H1 (cell line): Measurements from ENCODE around the gene DNAJC27. TPM values are rescaled to one million over a fixed set of nuclear protein-coding genes. Genes with fewer than 3 reads are reported as not detected.

ENCODE experiments used
- CTCF ChIA-PET: fragments of 300-600 bp; sonication (Branson Sonifier 250); formaldehyde crosslinking; loops from one replicate; lab custom pipeline; 2021; ENCODE audit not compliant: partially characterized antibody; lab: Charles Lee
- POLR2A ChIA-PET: fragments of 300-600 bp; sonication (Branson Sonifier 250); formaldehyde crosslinking; loops from one replicate; lab custom pipeline; 2021; ENCODE audit warnings: inconsistent platforms; ENCODE audit not compliant: partially characterized antibody; lab: Charles Lee
- DNase-seq, 2 experiments: peaks; one replicate each; pipeline versions ENCODE4 v3.0.0 to v3.0.0-alpha.2; 2010 to 2022; ENCODE audit warnings: low spot score in 2 of 2, low read depth in 1 of 2, mixed read lengths in 1 of 2
- FAIRE-seq: peaks from 2 replicates; lab custom pipeline; 2011; peaks lifted over from hg19 to GRCh38; lab: Jason Lieb, UNC
- H2AFZ ChIP-seq: 2 replicates; pipeline ENCODE4 v1.8.1; 2012; ENCODE audit warnings: low read length, inconsistent platforms
- H2AK5ac ChIP-seq: 2 replicates; pipeline ENCODE4 v1.6.1; 2013; ENCODE audit warnings: low read depth, low read length
- H2BK120ac ChIP-seq: replicated peaks from 2 replicates; pipeline ENCODE3; 2013; ENCODE audit warnings: low read depth, low read length, inconsistent platforms
- H2BK12ac ChIP-seq: 2 replicates; pipeline ENCODE4 v1.6.1; 2013; ENCODE audit warnings: low read depth, low read length
- H2BK15ac ChIP-seq: 2 replicates; pipeline ENCODE4 v1.6.1; 2013; ENCODE audit warnings: low read length
- H2BK20ac ChIP-seq: 2 replicates; pipeline ENCODE4 v1.6.1; 2013; ENCODE audit warnings: low read length
- H2BK5ac ChIP-seq: 2 replicates; pipeline ENCODE4 v1.6.1; 2013; ENCODE audit warnings: low read depth, low read length
- H3K14ac ChIP-seq: 2 replicates; pipeline ENCODE4 v1.6.1; 2013; ENCODE audit warnings: inconsistent platforms; ENCODE audit not compliant: insufficient read length
- H3K18ac ChIP-seq: 2 replicates; pipeline ENCODE4 v1.6.1; 2013; ENCODE audit warnings: low read length; ENCODE audit errors: extremely low read depth
- H3K23ac ChIP-seq: 2 replicates; pipeline ENCODE4 v1.6.1; 2013; ENCODE audit warnings: inconsistent platforms; ENCODE audit not compliant: insufficient read length
- H3K23me2 ChIP-seq: 2 replicates; pipeline ENCODE4 v1.6.1; 2013; ENCODE audit warnings: low read depth, low read length
- H3K27ac ChIP-seq: 2 replicates; pipeline ENCODE4 v1.6.1; 2011; ENCODE audit warnings: low read depth, low read length, inconsistent platforms
- H3K27me3 ChIP-seq, 4 experiments: replicated peaks in 1 of 4; 1 replicate in 1 of 4; 2 replicates in 3 of 4; pipeline versions ENCODE4 v1.6.1 to v1.8.1; 2011 to 2013; ENCODE audit warnings: low read length in 3 of 4, mild to moderate bottlenecking in 3 of 4, inconsistent platforms in 2 of 4, mixed read lengths in 2 of 4, moderate library complexity in 1 of 4; ENCODE audit not compliant: control insufficient read depth in 3 of 4, insufficient read depth in 3 of 4; ENCODE audit errors: extremely low read depth in 1 of 4
- H3K36me3 ChIP-seq, 4 experiments: 2 replicates each; pipeline versions ENCODE4 v1.6.1 to v1.8.1; 2011 to 2013; ENCODE audit warnings: mild to moderate bottlenecking in 4 of 4, low read length in 3 of 4, moderate library complexity in 2 of 4, control low read depth in 1 of 4, inconsistent platforms in 1 of 4; ENCODE audit not compliant: insufficient read depth in 4 of 4, control insufficient read depth in 2 of 4
- H3K4ac ChIP-seq: replicated peaks from 2 replicates; pipeline ENCODE3; 2013; ENCODE audit warnings: low read length, low read depth, mixed read lengths, inconsistent platforms; ENCODE audit not compliant: insufficient read length
- H3K4me1 ChIP-seq, 4 experiments: replicated peaks in 1 of 4; 1 replicate in 1 of 4; 2 replicates in 3 of 4; pipeline versions ENCODE4 v1.6.1 to v1.8.1; 2011 to 2013; ENCODE audit warnings: low read length in 3 of 4, inconsistent platforms in 2 of 4, mixed read lengths in 1 of 4; ENCODE audit not compliant: insufficient read depth in 4 of 4, control insufficient read depth in 3 of 4
- H3K4me2 ChIP-seq, 2 experiments: 2 replicates each; pipeline versions ENCODE4 v1.6.1 to v1.8.1; 2011 to 2013; ENCODE audit warnings: low read depth in 2 of 2, low read length in 2 of 2, control low read depth in 1 of 2, inconsistent platforms in 1 of 2, mild to moderate bottlenecking in 1 of 2; ENCODE audit not compliant: insufficient read depth in 1 of 2
- H3K4me3 ChIP-seq, 4 experiments: fragments of 200-600, 300-600 bp in 1 of 4; sonication (generic), shearing (Covaris generic), sonication (Bioruptor Twin) in 1 of 4; 2 replicates each; pipeline versions ENCODE4 v1.5.1 to v1.8.1; 2011 to 2016; ENCODE audit warnings: low read length in 4 of 4, low read depth in 3 of 4, control low read depth in 2 of 4, inconsistent platforms in 2 of 4, mild to moderate bottlenecking in 2 of 4, mixed read lengths in 1 of 4, moderate library complexity in 1 of 4; ENCODE audit not compliant: insufficient read depth in 2 of 4; ENCODE audit errors: extremely low read depth in 1 of 4
- H3K56ac ChIP-seq: replicated peaks from 2 replicates; pipeline ENCODE3; 2013; ENCODE audit warnings: low read depth, mild to moderate bottlenecking, mixed read lengths, low read length, inconsistent platforms; ENCODE audit not compliant: insufficient read length
- H3K79me1 ChIP-seq: 2 replicates; pipeline ENCODE4 v1.6.1; 2013; ENCODE audit warnings: low read depth, low read length, control low read depth
- H3K79me2 ChIP-seq, 2 experiments: 2 replicates each; pipeline versions ENCODE4 v1.6.1 to v1.8.1; 2012 to 2013; ENCODE audit warnings: low read length in 2 of 2, mild to moderate bottlenecking in 2 of 2, inconsistent platforms in 1 of 2; ENCODE audit not compliant: insufficient read depth in 2 of 2, control insufficient read depth in 1 of 2
- H3K9ac ChIP-seq, 4 experiments: replicated peaks in 1 of 4; 1 replicate in 1 of 4; 2 replicates in 3 of 4; pipeline versions ENCODE4 v1.6.1 to v1.8.1; 2011 to 2013; ENCODE audit warnings: low read depth in 3 of 4, low read length in 3 of 4, control low read depth in 2 of 4, mild to moderate bottlenecking in 2 of 4, moderate library complexity in 2 of 4, inconsistent platforms in 1 of 4; ENCODE audit errors: extremely low read depth in 1 of 4
- H3K9me3 ChIP-seq, 2 experiments: 2 replicates each; pipeline versions ENCODE4 v1.6.1 to v1.8.1; 2012 to 2013; ENCODE audit warnings: mild to moderate bottlenecking in 2 of 2, moderate library complexity in 2 of 2, control low read depth in 1 of 2, inconsistent platforms in 1 of 2, low read depth in 1 of 2, low read length in 1 of 2, mixed read lengths in 1 of 2; ENCODE audit not compliant: insufficient read depth in 2 of 2
- H4K20me1 ChIP-seq, 2 experiments: replicated peaks in 1 of 2; 2 replicates each; pipeline versions ENCODE3 to v1.8.1; 2011 to 2013; ENCODE audit warnings: inconsistent platforms in 2 of 2, low read length in 2 of 2, mild to moderate bottlenecking in 1 of 2; ENCODE audit not compliant: insufficient read depth in 2 of 2, control insufficient read depth in 1 of 2
- H4K5ac ChIP-seq: 2 replicates; pipeline ENCODE4 v1.6.1; 2013; ENCODE audit warnings: low read length, low read depth, mixed read lengths, inconsistent platforms; ENCODE audit not compliant: insufficient read length
- H4K8ac ChIP-seq: 2 replicates; pipeline ENCODE4 v1.8.0; 2013; ENCODE audit warnings: mild to moderate bottlenecking, moderate library complexity, low read length, inconsistent platforms; ENCODE audit not compliant: insufficient read depth; ENCODE audit errors: extremely low read depth
- H4K91ac ChIP-seq: replicated peaks from 2 replicates; pipeline ENCODE3; 2013; ENCODE audit warnings: low read length, mixed read lengths, inconsistent platforms; ENCODE audit not compliant: insufficient read length
- CBX5 ChIP-seq: fragments of 300-800, 300-1000 bp; sonication (generic); IDR thresholded peaks from 2 replicates; pipeline ENCODE4 v1.7.1; 2016; ENCODE audit warnings: antibody characterized with exemption, low read length, low read depth
- CTBP2 ChIP-seq: IDR thresholded peaks from 2 replicates; pipeline ENCODE4 v1.7.0; 2011; ENCODE audit warnings: borderline replicate concordance, mild to moderate bottlenecking, moderate library complexity, mixed read lengths, low read length; ENCODE audit not compliant: insufficient read depth, insufficient read length
- MAX ChIP-seq: IDR thresholded peaks from 2 replicates; pipeline ENCODE4 v1.6.1; 2012; ENCODE audit warnings: inconsistent platforms
- SIN3A ChIP-seq, 2 experiments: IDR thresholded peaks in 1 of 2; conservative IDR thresholded peaks in 1 of 2; 2 replicates each; pipeline ENCODE4 v1.6.1; 2011 to 2012; ENCODE audit warnings: low read length in 2 of 2, improper control_type of control experiment in 1 of 2, low read depth in 1 of 2, mild to moderate bottlenecking in 1 of 2
- TAF7 ChIP-seq: optimal IDR thresholded peaks from 2 replicates; pipeline ENCODE3; 2011; ENCODE audit warnings: low read depth, mild to moderate bottlenecking, inconsistent platforms, low read length, moderate library complexity, borderline replicate concordance
- WGBS, 2 experiments: shearing (Covaris generic) in 1 of 2; methylation state at CpG; one replicate each; pipeline versions ENCODE4 v1.1.6 to v1.1.7; 2013 to 2015; ENCODE audit warnings: low lambda C conversion rate in 2 of 2, mixed read lengths in 2 of 2, inconsistent platforms in 1 of 2, low coverage in 1 of 2, missing lambda C conversion rate in 1 of 2; ENCODE audit not compliant: insufficient replicate concordance in 2 of 2, insufficient coverage in 1 of 2, insufficient read length in 1 of 2; ENCODE audit errors: extremely low coverage in 1 of 2, missing lambda C conversion rate in 1 of 2; 5-methylcytosine and 5-hydroxymethylcytosine counted together
- polyA plus RNA-seq, 7 experiments: library from polyadenylated mRNA; depleted of rRNA in 3 of 7; stranded (reverse) in 5 of 7; unstranded in 2 of 7; fragments of >200 nt in 5 of 7; fragments of 200-250 nt in 2 of 7; gene quantifications; 1 replicate in 5 of 7; 2 replicates in 1 of 7; 4 replicates in 1 of 7; pipeline versions ENCODE4 v1.2.1 to v1.2.3, GENCODE V29; 2011 to 2013; ENCODE audit warnings: missing spikeins in 2 of 7, mixed read lengths in 2 of 7
- total RNA-seq: library from RNA; stranded (reverse); fragmentation: NEBNext Ultra II Directional; extraction: Animal tissue kit (Norgen Biotek cat#: 25700); gene quantifications from 2 replicates; pipeline ENCODE4 v1.2.1, GENCODE V29; 2021

The DNAJC27 gene
- total and polyA plus RNA-seq, 2 of the 8 experiments (the other 6 are each of a cell fraction or from before 2014, with no cell fraction given) = 1.4 to 4.5 TPM

- Histone ChIP-seq H3K23ac (no peak overlapping the region), H4K20me1 (peaks cover 2 to 15% of the 10 kb centered on the region in 2 experiments), H3K9me3 (peaks cover 0 to 3% of the 10 kb centered on the region in 2 experiments; a peak in 1 of 4 replicates), H3K27me3 (no peaks in the 10 kb centered on the region), H2AFZ (no peak overlapping the region), H2BK15ac (no peak overlapping the region), H3K9ac (no peak overlapping the region), H2AK5ac (no peak overlapping the region), H2BK12ac (no peak overlapping the region), H4K5ac (no peak overlapping the region), H2BK5ac (no peak overlapping the region), H3K36me3 (peaks cover 0 to 3% (median 1%) of the 10 kb centered on the region in 4 experiments; a peak in 2 of 8 replicates), H3K4me1 (peaks cover 0 to 3% (median 0%) of the 10 kb centered on the region in 4 experiments; a peak in 2 of 7 replicates), H3K56ac (no peak overlapping the region), H4K91ac (no peak overlapping the region), H3K79me1 (peaks cover 13% of the 10 kb centered on the region), H3K27ac (no peak overlapping the region), H2BK120ac (no peak overlapping the region), H3K4me3 (no peak overlapping the region), H3K4ac (no peak overlapping the region), H3K4me2 (no peak overlapping the region), H4K8ac (no peak overlapping the region), H3K18ac (no peak overlapping the region), H2BK20ac (no peak overlapping the region), H3K79me2 (peaks cover 0 to 9% of the 10 kb centered on the region in 2 experiments; a peak in 2 of 4 replicates), H3K14ac (no peak overlapping the region), H3K23me2 (no peaks in the 10 kb centered on the region)
- WGBS, 2 experiments = 90% methylated on average over 7 of the region's 7 CpGs; no CpG with 5 or more reads in 1 of the 2 experiments
- FAIRE-seq = no peak
- ChIA-PET POLR2A (interaction anchor here (0.6 to 0.7 kb wide), 2 partner anchors 11 to 136 kb away, joined by 3 read pairs; no protein-coding TSS in a partner anchor), CTCF (interaction anchor here (0.5 to 1.3 kb wide), 3 partner anchors 140 to 456 kb away, joined by 3 read pairs; no protein-coding TSS in a partner anchor)
- DNase-seq = no peak
- TF ChIP-seq CTBP2 (no peak), CBX5 (no peak), TAF7 (no peak), SIN3A (conservative IDR thresholded peaks at IDR 0.05 in 1 of 2, IDR thresholded peaks at IDR 0.05 in 1 of 2; ENCODE audit: low read depth in 1 of 2, low read length in 2 of 2) (no peak), MAX (no peak)
Measured at GRCh38 chr2:24912523-24912922, 59.2 kb downstream of the DNAJC27 start.
